ENCODE data around the gene CACNB1.

CACNB1 gene

GRCh38 chr17:39223907-39224777, 26.7 kb upstream of the CACNB1 start:
- Histone ChIP-seq H3K4me1 (ENCODE audit: control insufficient read depth in 1 of 2, insufficient read depth in 1 of 2, low read depth in 1 of 2, low read length in 1 of 2) (peaks cover 0 to 12% of the 10 kb centered on the region in 2 experiments), H3K27me3 (peaks cover 89% of the 10 kb centered on the region), H3K27ac (no peak overlapping the region), H3K9me3 (no peaks in the 10 kb centered on the region), H3K36me3 (no peaks in the 10 kb centered on the region), H3K4me3 (ENCODE audit: low read depth in 1 of 2, low read length in 1 of 2) (no peak overlapping the region)
- no peak for TF ChIP-seq CTCF (IDR thresholded peaks at IDR 0.05)

- Histone ChIP-seq H3K9me3 (no peaks in the 10 kb centered on the region), H3K4me3 (ENCODE audit: low read depth in 1 of 2, low read length in 1 of 2) (no peak overlapping the region), H3K27ac (no peak overlapping the region), H3K36me3 (no peaks in the 10 kb centered on the region), H3K27me3 (peaks cover 91% of the 10 kb centered on the region), H3K4me1 (ENCODE audit: control insufficient read depth in 1 of 2, insufficient read depth in 1 of 2, low read depth in 1 of 2, low read length in 1 of 2) (peaks cover 0 to 12% of the 10 kb centered on the region in 2 experiments)
- no peak for TF ChIP-seq CTCF (IDR thresholded peaks at IDR 0.05)
Measured at GRCh38 chr17:39222866-39223834, 25.7 kb upstream of the CACNB1 start.

GRCh38 chr17:39222151-39222550, 24.7 kb upstream of the CACNB1 start:
- Histone ChIP-seq H3K27ac (no peak overlapping the region), H3K4me1 (ENCODE audit: control insufficient read depth in 1 of 2, insufficient read depth in 1 of 2, low read depth in 1 of 2, low read length in 1 of 2) (peaks cover 0 to 12% of the 10 kb centered on the region in 2 experiments), H3K27me3 (peaks cover 91% of the 10 kb centered on the region), H3K9me3 (no peaks in the 10 kb centered on the region), H3K36me3 (no peaks in the 10 kb centered on the region), H3K4me3 (ENCODE audit: low read depth in 1 of 2, low read length in 1 of 2) (no peak overlapping the region)
- TF ChIP-seq CTCF (IDR thresholded peaks at IDR 0.05), result no peak

- Histone ChIP-seq H3K36me3 (no peaks in the 10 kb centered on the region), H3K9me3 (no peaks in the 10 kb centered on the region), H3K4me3 (ENCODE audit: low read depth in 1 of 2, low read length in 1 of 2) (no peak overlapping the region), H3K27me3 (peaks cover 91% of the 10 kb centered on the region), H3K4me1 (ENCODE audit: control insufficient read depth in 1 of 2, insufficient read depth in 1 of 2, low read depth in 1 of 2, low read length in 1 of 2) (peaks cover 0 to 12% of the 10 kb centered on the region in 2 experiments), H3K27ac (no peak overlapping the region)
- no peak for TF ChIP-seq CTCF (IDR thresholded peaks at IDR 0.05)
Measured at GRCh38 chr17:39221572-39221971, 24.1 kb upstream of the CACNB1 start.

GRCh38 chr17:39219647-39220154, 22.2 kb upstream of the CACNB1 start:
- Histone ChIP-seq H3K27me3 (peaks cover 91% of the 10 kb centered on the region), H3K9me3 (no peaks in the 10 kb centered on the region), H3K36me3 (no peaks in the 10 kb centered on the region), H3K27ac (no peak overlapping the region), H3K4me3 (ENCODE audit: low read depth in 1 of 2, low read length in 1 of 2) (no peak overlapping the region), H3K4me1 (ENCODE audit: control insufficient read depth in 1 of 2, insufficient read depth in 1 of 2, low read depth in 1 of 2, low read length in 1 of 2) (no peaks in the 10 kb centered on the region)
- no peak for TF ChIP-seq CTCF (IDR thresholded peaks at IDR 0.05)
